ENCODE results near the gene GCLC. TPM values are rescaled to one million over a fixed set of nuclear protein-coding genes. Genes with fewer than 3 reads are reported as not detected.

Gene GCLC
- total and polyA plus RNA-seq, 2 experiments from 2014 or later, result 16.9 to 40.3 TPM

DNA sequence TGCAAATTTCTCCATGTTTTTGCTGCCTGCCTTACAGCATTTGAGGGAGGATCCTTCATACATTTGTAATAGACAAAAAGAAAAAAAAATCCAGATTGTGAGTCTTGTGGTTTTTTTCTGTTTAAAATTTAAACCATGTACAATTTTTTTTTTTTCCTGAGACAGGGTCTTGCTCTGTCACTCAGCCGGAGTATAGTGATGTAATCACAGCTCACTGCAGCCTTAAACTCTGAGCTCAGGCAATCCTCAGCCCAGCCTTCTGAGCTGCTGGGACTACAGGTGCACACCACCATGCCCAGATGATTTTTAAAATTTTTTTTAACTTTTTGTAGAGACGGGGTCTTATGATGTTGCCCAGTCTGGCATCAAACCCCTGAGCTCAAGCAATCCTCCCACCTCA is 97.0 kb downstream of the GCLC start:
- Histone ChIP-seq H3F3A (replicated peaks; ENCODE audit: low read depth) (no peaks in the 10 kb centered on the region), H3K4me1 (ENCODE audit: insufficient read depth) (no peaks in the 10 kb centered on the region), H3K27me3 (ENCODE audit: insufficient read depth) (no peaks in the 10 kb centered on the region), H4K20me1 (replicated peaks; ENCODE audit: insufficient read depth) (no peaks in the 10 kb centered on the region), H2AFZ (no peak overlapping the region), H3K9me2 (ENCODE audit: insufficient read depth) (no peaks in the 10 kb centered on the region), H3K27ac (ENCODE audit: low read depth) (no peak overlapping the region), H3K4me3 (no peak overlapping the region), H3K79me2 (replicated peaks; ENCODE audit: insufficient read depth) (no peaks in the 10 kb centered on the region), H3K36me3 (ENCODE audit: insufficient read depth) (no peaks in the 10 kb centered on the region), H3K4me2 (no peak overlapping the region)
- no peak overlapping the region for H3K27ac Mint-ChIP-seq
- DNase-seq (ENCODE audit: low spot score), result no peak
- H3K27me3 Mint-ChIP-seq (ENCODE audit: insufficient read depth, low read depth, poor library complexity), result peaks cover 3% of the 10 kb centered on the region
- no peak for TF ChIP-seq NANOG (IDR thresholded peaks at IDR 0.05; ENCODE audit: borderline replicate concordance)
- no peak for TF ChIP-seq ZNF114 (CRISPR knock-in tag; IDR thresholded peaks at IDR 0.05)
- TF ChIP-seq, protein P1, sequence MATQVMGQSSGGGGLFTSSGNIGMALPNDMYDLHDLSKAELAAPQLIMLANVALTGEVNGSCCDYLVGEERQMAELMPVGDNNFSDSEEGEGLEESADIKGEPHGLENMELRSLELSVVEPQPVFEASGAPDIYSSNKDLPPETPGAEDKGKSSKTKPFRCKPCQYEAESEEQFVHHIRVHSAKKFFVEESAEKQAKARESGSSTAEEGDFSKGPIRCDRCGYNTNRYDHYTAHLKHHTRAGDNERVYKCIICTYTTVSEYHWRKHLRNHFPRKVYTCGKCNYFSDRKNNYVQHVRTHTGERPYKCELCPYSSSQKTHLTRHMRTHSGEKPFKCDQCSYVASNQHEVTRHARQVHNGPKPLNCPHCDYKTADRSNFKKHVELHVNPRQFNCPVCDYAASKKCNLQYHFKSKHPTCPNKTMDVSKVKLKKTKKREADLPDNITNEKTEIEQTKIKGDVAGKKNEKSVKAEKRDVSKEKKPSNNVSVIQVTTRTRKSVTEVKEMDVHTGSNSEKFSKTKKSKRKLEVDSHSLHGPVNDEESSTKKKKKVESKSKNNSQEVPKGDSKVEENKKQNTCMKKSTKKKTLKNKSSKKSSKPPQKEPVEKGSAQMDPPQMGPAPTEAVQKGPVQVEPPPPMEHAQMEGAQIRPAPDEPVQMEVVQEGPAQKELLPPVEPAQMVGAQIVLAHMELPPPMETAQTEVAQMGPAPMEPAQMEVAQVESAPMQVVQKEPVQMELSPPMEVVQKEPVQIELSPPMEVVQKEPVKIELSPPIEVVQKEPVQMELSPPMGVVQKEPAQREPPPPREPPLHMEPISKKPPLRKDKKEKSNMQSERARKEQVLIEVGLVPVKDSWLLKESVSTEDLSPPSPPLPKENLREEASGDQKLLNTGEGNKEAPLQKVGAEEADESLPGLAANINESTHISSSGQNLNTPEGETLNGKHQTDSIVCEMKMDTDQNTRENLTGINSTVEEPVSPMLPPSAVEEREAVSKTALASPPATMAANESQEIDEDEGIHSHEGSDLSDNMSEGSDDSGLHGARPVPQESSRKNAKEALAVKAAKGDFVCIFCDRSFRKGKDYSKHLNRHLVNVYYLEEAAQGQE (IDR thresholded peaks at IDR 0.05; ENCODE audit: unreplicated experiment), result no peak
- TF ChIP-seq JUNB (IDR thresholded peaks at IDR 0.05; ENCODE audit: unreplicated experiment), result no peak
- TF ChIP-seq EZH2 (IDR thresholded peaks at IDR 0.05; ENCODE audit: low read depth, unreplicated experiment), result no peak
- TF ChIP-seq, protein P2, sequence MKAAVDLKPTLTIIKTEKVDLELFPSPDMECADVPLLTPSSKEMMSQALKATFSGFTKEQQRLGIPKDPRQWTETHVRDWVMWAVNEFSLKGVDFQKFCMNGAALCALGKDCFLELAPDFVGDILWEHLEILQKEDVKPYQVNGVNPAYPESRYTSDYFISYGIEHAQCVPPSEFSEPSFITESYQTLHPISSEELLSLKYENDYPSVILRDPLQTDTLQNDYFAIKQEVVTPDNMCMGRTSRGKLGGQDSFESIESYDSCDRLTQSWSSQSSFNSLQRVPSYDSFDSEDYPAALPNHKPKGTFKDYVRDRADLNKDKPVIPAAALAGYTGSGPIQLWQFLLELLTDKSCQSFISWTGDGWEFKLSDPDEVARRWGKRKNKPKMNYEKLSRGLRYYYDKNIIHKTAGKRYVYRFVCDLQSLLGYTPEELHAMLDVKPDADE (IDR thresholded peaks at IDR 0.05), result no peak
- no peak for TF ChIP-seq EZH2phosphoT487 (IDR thresholded peaks at IDR 0.05; ENCODE audit: unreplicated experiment)
- TF ChIP-seq STAT1 (IDR thresholded peaks at IDR 0.05; ENCODE audit: unreplicated experiment), result no peak
- TF ChIP-seq CREB1 (CRISPR knock-in tag; IDR thresholded peaks at IDR 0.05; ENCODE audit: low read depth), result no peak
- no peak overlapping the region for H3K4me3 Mint-ChIP-seq
- no peak for ATAC-seq
- H3K36me3 Mint-ChIP-seq (ENCODE audit: low read depth), result no peaks in the 10 kb centered on the region
- H3K4me1 Mint-ChIP-seq, result no peaks in the 10 kb centered on the region
- H3K9me3 Mint-ChIP-seq, result peaks cover 3% of the 10 kb centered on the region; the same call in 2 of the 3 replicates

Other genes starting within 250 kb of the GCLC start
- 169 and 180 TPM in 2 replicates for gene ELOVL5, start 196.2 kb downstream of the GCLC start, total RNA-seq (2014; rRNA removed; shearing (Covaris generic))
- 66.9 and 83.3 TPM in 2 replicates for gene ELOVL5, start 196.2 kb downstream of the GCLC start, polyA plus RNA-seq (2016; fragmentation: Nextera tagmentation; extraction: Ambion mirVana)
- 0.47 and 0.87 TPM in 2 replicates for gene KLHL31, start 120.7 kb upstream of the GCLC start, total RNA-seq (2014; rRNA removed; shearing (Covaris generic))
- gene KLHL31, start 120.7 kb upstream of the GCLC start, polyA plus RNA-seq (2016; fragmentation: Nextera tagmentation; extraction: Ambion mirVana), result 0.37 and 0.57 TPM in 2 replicates
- 16.6 and 18.6 TPM in 2 replicates for gene LRRC1, start 249.9 kb upstream of the GCLC start, total RNA-seq (2014; rRNA removed; shearing (Covaris generic))
- gene LRRC1, start 249.9 kb upstream of the GCLC start, polyA plus RNA-seq (2016; fragmentation: Nextera tagmentation; extraction: Ambion mirVana), result 11.3 TPM in 2 replicates